NCI-H345 treated with DMSO at 0.1 percent for 48 hours (cell line): Measurements from ENCODE around the gene LACTB.
A peak's percentile ranks its signal among the peaks of the same experiment; 100 is the strongest.

Experiments used
- DNase-seq: peaks from one replicate; lab custom pipeline; 2025; ENCODE audit not compliant: unreplicated experiment; lab: John Stamatoyannopoulos, UW

Gene LACTB

GRCh38 chr15:63166219-63166618 is 44.6 kb downstream of the LACTB start:
- DNase-seq = no peak

- DNase-seq = no peak
Observed at GRCh38 chr15:63169788-63170187, 48.1 kb downstream of the LACTB start.

GRCh38 chr15:63172376-63172775 is 50.7 kb downstream of the LACTB start:
- no peak for DNase-seq

- no peak for DNase-seq
Observed at GRCh38 chr15:63172851-63173451, 51.3 kb downstream of the LACTB start.

- no peak for DNase-seq
Observed at GRCh38 chr15:63176302-63176701, 54.6 kb downstream of the LACTB start.

GRCh38 chr15:63178034-63178433 is 56.4 kb downstream of the LACTB start:
- no peak for DNase-seq

GRCh38 chr15:63180746-63181145 is 59.1 kb downstream of the LACTB start:
- DNase-seq = no peak

GRCh38 chr15:63181648-63182047 is 60.0 kb downstream of the LACTB start:
- DNase-seq = no peak

GRCh38 chr15:63185206-63185605 is 63.5 kb downstream of the LACTB start:
- peak; percentile 18 for DNase-seq

GRCh38 chr15:63186065-63186464 is 64.4 kb downstream of the LACTB start:
- DNase-seq = no peak

GRCh38 chr15:63187589-63188226 is 66.0 kb downstream of the LACTB start:
- no peak for DNase-seq

GRCh38 chr15:63188247-63188925 is 66.7 kb downstream of the LACTB start:
- DNase-seq = no peak

- peak; percentile 75 for DNase-seq
Observed at GRCh38 chr15:63188926-63189871, 67.5 kb downstream of the LACTB start, which contains the start of gene RAB8B. Gene RAB8B, plus strand, starts transcription at chr15:63189606. Its CDS starts 19 bp downstream, at chr15:63189625.

- no peak for DNase-seq
Observed at GRCh38 chr15:63189941-63190768, 68.5 kb downstream of the LACTB start.

- no peak for DNase-seq
Observed at GRCh38 chr15:63190769-63191649, 69.3 kb downstream of the LACTB start.
